Stromal cell of bone marrow (primary cell): ENCODE results near the gene KIAA0408.
"Not testable (repeated sequence)": the region's sequence is repeated elsewhere in the genome, so short reads cannot be mapped to it uniquely, and the experiment has no call there.

Experiments
- DNase-seq: peaks from one replicate; pipeline ENCODE4 v3.0.0-alpha.2; 2012; ENCODE audit warnings: low read depth

KIAA0408 gene

GRCh38 chr6:127463056-127463455 lies 3.9 kb upstream of the KIAA0408 start:
- DNase-seq = no peak

GRCh38 chr6:127462376-127462775 lies 3.2 kb upstream of the KIAA0408 start:
- no peak for DNase-seq

- DNase-seq = no peak
Observed at GRCh38 chr6:127460465-127460864, 1.3 kb upstream of the KIAA0408 start.

- DNase-seq = no peak
Observed at GRCh38 chr6:127458817-127459216, 372 bp downstream of the KIAA0408 start.

GRCh38 chr6:127458222-127458621 lies 967 bp downstream of the KIAA0408 start:
- DNase-seq = no peak

DNA sequence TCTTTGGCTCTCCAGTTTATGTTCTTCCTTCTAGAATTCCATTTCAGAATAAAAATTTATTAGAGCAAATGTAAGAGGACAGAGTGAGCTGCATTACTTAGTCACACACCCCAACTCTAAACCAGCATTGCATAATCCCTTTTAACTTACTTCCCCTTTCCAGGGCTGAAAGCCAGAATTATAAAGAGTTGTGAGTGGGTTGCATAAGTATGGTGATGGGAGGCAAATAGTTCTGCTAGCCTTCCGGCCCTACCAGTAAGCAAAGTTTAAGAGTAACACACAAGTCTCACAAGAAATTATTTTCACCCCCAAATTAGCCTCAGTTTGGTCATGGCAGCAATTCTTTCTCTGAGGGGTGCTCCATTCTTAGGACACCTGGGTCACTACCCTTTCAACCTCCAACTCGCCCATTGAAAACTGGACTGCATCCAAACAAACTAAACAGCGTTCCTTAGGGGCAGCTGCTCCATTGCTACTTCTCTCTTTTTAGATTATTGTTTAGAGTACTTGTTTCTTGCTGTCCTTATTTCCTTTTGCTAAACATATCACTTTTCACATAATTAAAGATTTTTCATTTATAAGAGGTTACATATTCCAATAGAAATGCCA lies 1.6 kb downstream of the KIAA0408 start:
- DNase-seq = peak; percentile 66

DNA sequence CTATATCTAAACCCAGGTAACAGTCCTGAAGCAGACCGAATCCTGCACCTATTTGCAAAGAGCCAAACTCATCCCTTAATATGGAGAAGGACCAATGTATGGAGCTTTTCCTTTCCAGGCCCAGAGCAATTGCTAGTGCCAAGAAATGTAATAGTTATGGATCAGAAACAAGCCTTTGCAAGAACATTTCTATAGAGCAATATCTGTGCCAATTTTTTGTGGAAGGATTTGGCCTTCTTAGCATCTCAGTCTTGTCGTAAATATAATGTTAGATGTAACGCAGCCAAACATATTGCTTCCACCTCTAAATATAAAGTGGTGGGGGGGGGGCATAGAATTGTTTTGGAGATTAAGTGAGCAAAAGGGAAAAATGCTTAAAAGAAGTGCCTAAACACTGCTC lies 2.7 kb downstream of the KIAA0408 start:
- no peak for DNase-seq

DNA sequence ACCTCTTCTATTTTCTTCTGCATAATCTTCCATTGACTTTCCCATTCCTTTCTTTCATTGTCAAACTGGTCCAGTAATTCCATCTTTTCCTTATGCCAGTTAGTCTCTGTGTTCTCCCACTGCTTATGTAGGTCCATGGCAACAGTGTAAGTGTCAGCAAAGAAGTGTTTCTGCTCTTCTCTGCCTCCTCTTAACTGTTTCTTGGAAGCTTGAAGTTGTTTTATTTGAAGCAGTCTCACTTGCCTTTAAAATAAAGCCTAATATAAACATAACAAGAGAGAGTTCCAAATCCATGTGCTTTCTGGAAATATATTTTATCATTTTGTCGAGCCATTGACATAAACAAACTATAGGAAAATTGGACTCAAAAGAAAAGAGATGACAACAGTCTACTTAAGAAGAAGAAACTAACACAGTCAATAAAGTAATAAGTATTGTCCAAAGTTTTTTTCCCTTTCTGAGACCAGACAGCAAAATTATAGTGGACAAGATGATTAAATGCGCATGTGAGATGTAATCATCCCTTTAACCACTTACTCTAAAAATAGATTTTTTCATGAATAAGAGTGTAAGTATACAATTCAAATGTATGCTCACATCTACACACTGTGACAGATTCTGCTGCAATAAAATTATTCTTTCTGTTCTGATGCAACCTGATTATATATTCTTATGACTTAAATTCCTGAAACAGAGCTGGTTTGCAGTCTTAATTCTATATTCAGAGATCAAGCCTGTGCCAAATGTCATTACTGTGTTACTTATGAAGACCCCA lies 5.2 kb downstream of the KIAA0408 start:
- no peak for DNase-seq

DNA sequence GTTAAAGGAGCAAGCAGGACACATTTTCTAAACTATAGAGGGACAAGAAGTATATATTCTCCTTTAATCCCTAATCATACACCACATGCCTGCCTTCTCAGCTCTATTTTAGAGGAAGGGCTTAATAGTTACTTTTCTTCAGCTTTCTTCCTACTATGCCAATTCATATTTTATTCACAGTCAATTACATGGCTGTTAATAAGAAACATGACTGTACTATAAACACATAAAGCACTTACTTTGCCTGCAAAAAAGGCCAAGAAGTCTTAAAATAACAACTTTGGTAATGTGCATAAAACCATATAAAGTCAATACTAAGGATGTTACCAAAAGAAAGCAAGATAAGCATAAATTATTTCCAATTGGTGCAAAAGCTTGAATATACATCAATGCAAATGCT lies 6.4 kb downstream of the KIAA0408 start:
- no peak for DNase-seq

GRCh38 chr6:127451388-127451787 lies 7.8 kb downstream of the KIAA0408 start:
- no peak for DNase-seq

GRCh38 chr6:127447780-127448179 lies 11.4 kb downstream of the KIAA0408 start:
- no peak for DNase-seq

- no peak for DNase-seq
Observed at GRCh38 chr6:127446356-127446755, 12.8 kb downstream of the KIAA0408 start.

DNA sequence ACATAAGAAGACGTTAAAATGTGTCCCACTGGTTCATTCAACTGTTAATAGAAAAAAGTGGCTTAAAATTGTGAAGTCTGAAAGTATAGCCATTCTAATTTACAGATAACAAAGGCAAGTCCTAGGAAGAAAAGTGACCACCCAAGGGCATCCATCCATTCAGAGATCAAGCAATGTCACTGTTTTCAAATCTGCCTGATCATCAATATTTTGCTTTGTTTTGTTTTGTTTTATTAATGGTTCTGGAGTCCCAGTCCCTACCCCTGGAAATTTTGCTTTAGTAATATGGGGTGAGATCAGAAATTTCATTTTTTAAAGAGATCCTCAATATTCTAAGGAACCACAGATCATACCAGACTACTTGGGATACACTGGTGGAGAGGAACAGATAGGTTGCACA lies 17.3 kb downstream of the KIAA0408 start:
- no peak for DNase-seq

DNA sequence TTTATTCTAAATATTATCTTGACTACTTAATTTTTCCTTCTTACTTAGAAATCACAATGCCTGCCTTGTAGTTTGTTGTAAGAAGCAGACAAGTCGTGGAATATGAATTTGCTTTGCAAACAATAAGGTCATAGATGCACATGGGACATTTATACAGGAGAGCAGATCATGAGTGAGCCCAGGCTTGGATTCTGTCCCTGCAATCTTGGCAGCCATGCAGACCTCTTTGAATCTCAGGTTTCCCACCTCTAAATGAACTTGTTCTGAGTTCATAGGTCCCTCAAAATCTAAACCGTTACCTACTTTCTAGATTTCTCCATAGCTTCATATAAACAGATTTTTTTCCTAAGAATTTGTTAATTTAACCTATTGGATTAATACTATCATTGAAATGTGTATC lies 19.5 kb downstream of the KIAA0408 start:
- no peak for DNase-seq

DNA sequence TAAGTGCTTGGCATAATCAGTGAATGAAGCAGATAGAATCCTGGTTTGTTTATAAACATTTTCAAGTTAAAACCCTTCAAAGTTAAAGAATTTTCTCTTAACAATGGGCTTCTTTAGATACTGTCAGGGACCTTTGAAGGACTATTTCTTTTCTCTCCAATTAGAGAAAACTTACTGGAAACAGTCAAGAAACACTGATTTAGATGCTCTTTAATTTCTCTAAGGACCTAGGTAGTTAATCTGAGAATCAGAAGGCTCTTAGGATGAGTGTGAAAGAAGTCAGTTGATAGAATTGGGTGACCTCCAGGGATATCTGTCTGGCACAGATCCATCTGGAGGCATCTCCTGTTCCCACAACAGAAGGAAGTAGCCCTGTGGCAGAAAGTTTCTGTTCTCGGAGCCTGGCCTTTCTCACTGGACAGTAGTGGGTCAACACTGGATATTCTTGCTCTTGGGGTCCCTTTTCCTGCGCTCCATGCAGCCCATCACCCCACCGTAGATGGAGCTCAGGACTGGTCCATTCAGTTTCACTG lies 22.5 kb downstream of the KIAA0408 start:
- no peak for DNase-seq

GRCh38 chr6:127435626-127436220 lies 23.5 kb downstream of the KIAA0408 start:
- no peak for DNase-seq

DNA sequence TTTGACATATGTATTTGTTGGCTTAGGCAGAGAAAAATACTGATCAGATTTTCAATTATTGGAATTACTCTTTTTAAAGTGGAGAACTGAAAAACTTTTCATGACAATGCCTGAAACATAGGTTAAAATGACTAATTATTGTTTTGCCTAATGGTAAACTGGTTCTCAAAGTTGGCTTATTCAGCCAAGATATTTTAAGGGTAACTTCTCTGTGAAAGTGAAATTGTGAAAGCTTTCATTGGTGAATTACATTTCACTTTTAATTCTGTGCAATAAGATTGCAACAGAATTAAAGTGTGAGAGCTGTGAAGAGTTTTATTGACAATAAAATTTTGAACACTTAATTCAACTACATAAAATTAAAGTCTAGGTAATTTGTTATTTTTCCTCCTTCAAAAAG lies 24.5 kb downstream of the KIAA0408 start:
- no peak for DNase-seq

GRCh38 chr6:127428562-127428961 lies 30.6 kb downstream of the KIAA0408 start:
- not testable (repeated sequence) for DNase-seq

GRCh38 chr6:127423921-127424320 lies 35.3 kb downstream of the KIAA0408 start:
- DNase-seq = no peak

- DNase-seq = not testable (repeated sequence)
Observed at GRCh38 chr6:127421164-127421563, 38.0 kb downstream of the KIAA0408 start.

DNA sequence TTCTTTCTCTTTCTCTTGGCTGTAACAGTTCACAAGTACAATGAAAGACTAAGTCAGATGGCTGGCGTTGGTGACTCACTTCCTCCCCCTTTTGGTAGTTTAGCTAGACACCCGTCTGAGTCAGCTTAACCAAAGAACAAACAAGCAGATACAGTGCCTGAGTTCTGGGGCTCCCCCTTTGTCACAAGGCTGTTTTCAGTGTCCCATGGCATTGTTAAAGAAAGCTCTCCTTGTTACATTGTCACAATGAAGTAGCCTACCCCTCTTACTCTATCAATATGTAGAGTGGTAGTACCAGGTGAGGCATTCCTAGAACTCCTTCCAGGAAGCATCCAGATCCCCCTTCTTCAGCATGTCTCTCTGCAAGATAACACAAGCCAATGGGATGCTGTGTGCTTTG lies 38.6 kb downstream of the KIAA0408 start:
- DNase-seq = peak; percentile 96

DNA sequence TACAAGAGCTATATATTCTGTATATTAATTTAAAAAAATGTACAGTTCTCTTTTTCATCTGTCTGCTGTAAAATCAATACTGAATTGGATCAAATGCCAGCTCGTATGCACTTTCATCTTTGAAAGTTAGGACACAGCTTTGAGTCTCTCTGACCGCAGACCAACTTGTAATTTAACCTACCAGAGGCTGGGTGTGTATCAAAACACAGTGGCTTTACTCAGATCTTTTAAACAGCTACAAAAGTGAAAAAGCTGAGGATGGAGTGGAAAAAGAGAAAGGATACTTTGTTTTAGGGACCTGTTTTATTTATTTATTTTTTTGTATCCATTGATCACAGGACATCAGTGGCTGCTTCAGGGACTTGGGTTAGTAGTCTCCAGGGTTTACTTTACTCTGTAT lies 44.1 kb downstream of the KIAA0408 start:
- peak; percentile 29 for DNase-seq

DNA sequence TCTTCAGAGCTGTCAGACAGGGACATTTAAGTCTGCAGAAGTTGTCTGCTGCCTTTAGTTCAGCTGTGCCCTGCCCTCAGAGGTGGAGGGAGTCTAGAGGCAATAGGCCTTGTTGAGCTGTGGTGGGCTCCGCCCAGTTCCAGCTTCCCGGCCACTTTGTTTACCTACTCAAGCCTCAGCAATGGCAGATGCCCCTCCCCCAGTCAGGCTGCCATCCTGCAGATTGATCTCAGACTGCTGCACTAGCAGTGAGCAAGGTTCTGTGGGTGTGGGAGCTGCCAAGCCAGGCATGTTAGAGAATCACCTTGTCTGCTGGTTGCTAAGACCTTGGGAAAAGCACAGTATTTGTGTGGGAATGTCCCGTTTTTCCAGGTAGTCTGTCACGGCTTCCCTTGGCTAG lies 46.1 kb downstream of the KIAA0408 start:
- DNase-seq = not testable (repeated sequence)
